Activated CD4-positive, alpha-beta T cell treated with anti-CD3 and anti-CD28 coated beads, Interleukin-2, amount 50 U/mL, for 16 hours (primary cell): ENCODE results near the gene PGAP3.
A peak's percentile ranks its signal among the peaks of the same experiment; 100 is the strongest.
"Not testable (repeated sequence)": the region's sequence is repeated elsewhere in the genome, so short reads cannot be mapped to it uniquely, and the experiment has no call there.

ENCODE experiments used
- DNase-seq: peaks from one replicate; pipeline ENCODE4 v3.0.0-alpha.2; 2020

PGAP3 gene

GRCh38 chr17:39687546-39688474 is at the start of gene PGAP3:
PGAP3 (minus strand) TSS chr17:39688057; CDS start chr17:39688014, 43 bp downstream.
- DNase-seq: peak; percentile 89

GRCh38 chr17:39737206-39737759 is 49.4 kb upstream of the PGAP3 start:
- no peak for DNase-seq

GRCh38 chr17:39736319-39737165 is 48.7 kb upstream of the PGAP3 start:
- DNase-seq: no peak

GRCh38 chr17:39735882-39736281 is 48.0 kb upstream of the PGAP3 start:
- no peak for DNase-seq

GRCh38 chr17:39732586-39732985 is 44.7 kb upstream of the PGAP3 start:
- DNase-seq: no peak

GRCh38 chr17:39730095-39730921 is 42.5 kb upstream of the PGAP3 start, which contains the start of gene MIEN1:
MIEN1 (minus strand) TSS chr17:39730532; CDS start chr17:39730495, 37 bp downstream.
- DNase-seq: peak; percentile 94

GRCh38 chr17:39729280-39729851 is 41.5 kb upstream of the PGAP3 start:
- no peak for DNase-seq

- no peak for DNase-seq
These were observed 39.7 kb upstream of the PGAP3 start for GRCh38 chr17:39727556-39727955.

- DNase-seq: no peak
These were observed 38.8 kb upstream of the PGAP3 start for GRCh38 chr17:39726617-39727016.

- DNase-seq: not testable (repeated sequence)
These were observed 38.1 kb upstream of the PGAP3 start for GRCh38 chr17:39725923-39726322.

- DNase-seq: no peak
These were observed 36.9 kb upstream of the PGAP3 start for GRCh38 chr17:39724731-39725130.

GRCh38 chr17:39722965-39723848 is 35.4 kb upstream of the PGAP3 start:
- DNase-seq: no peak

- no peak for DNase-seq
These were observed 34.2 kb upstream of the PGAP3 start for GRCh38 chr17:39722104-39722503.

- no peak for DNase-seq
These were observed 31.9 kb upstream of the PGAP3 start for GRCh38 chr17:39719563-39720355.

- DNase-seq: no peak
These were observed 29.8 kb upstream of the PGAP3 start for GRCh38 chr17:39717660-39718059.

- DNase-seq: no peak
These were observed 29.2 kb upstream of the PGAP3 start for GRCh38 chr17:39716879-39717536.

- no peak for DNase-seq
These were observed 28.4 kb upstream of the PGAP3 start for GRCh38 chr17:39716073-39716818.

GRCh38 chr17:39715375-39716072 is 27.7 kb upstream of the PGAP3 start:
- no peak for DNase-seq
